ENCODE results near the gene TRPV5.

DNA sequence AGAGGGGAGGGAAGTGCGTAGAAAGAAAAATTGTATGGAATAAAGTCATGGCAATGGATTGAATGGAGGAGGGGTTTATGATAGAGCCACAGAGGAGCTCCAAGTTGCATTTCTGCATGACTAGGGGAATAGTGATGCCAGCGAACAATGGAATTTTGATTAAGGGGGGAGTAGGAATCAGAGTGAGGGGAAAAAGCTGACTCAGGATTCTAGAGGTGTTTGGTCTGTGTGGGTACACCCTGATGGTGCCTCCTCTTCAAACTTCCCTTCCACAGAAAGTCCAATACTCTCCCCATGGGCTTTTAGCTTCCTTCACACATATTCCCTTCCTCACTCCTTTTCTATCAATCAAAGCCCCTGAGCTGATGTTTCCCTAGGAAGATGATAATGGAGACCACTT, 30.4 kb upstream of the TRPV5 start:
- TF ChIP-seq CTCF (IDR thresholded peaks at IDR 0.05) = no peak
- no peak for TF ChIP-seq POLR2A (IDR thresholded peaks at IDR 0.05)
